ENCODE data around the gene C1orf167.

The C1orf167 gene

DNA sequence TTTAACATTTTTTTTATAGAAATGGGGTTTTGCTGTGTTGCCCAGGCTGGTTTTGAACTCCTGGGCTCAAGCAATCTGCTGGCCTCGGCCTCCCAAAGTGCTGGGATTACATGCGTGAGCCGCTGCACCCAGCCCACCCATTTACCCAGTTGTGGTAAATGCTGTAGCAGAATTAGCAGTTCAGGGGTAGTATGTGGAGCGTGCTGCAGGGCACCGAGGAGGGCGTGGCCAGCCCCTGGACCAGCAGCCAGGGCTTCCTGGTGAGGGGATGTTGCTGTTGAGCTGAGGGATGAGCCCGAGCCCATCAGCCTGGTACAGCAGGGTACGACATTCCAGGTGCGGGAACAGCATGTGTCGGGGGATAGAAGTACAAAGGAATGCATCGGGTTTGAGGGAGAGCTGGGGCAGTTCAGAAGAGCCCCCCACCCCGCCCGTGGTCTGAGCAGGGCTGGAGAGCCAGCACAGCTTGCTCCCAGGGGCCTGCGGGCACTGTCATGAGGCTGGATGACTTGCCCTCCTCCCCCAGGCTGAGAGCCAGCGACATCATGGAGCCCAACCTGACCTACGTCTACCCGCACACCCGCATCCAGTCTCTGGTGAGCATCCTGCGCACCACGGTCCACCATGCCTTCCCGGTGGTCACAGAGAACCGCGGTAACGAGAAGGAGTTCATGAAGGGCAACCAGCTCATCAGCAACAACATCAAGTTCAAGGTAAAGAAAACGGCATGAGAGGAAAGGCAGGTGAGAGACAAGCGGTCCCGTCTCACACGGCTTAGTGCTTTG lies 73.6 kb downstream of the C1orf167 start:
- no peak for DNase-seq (ENCODE audit: low read depth)

DNA sequence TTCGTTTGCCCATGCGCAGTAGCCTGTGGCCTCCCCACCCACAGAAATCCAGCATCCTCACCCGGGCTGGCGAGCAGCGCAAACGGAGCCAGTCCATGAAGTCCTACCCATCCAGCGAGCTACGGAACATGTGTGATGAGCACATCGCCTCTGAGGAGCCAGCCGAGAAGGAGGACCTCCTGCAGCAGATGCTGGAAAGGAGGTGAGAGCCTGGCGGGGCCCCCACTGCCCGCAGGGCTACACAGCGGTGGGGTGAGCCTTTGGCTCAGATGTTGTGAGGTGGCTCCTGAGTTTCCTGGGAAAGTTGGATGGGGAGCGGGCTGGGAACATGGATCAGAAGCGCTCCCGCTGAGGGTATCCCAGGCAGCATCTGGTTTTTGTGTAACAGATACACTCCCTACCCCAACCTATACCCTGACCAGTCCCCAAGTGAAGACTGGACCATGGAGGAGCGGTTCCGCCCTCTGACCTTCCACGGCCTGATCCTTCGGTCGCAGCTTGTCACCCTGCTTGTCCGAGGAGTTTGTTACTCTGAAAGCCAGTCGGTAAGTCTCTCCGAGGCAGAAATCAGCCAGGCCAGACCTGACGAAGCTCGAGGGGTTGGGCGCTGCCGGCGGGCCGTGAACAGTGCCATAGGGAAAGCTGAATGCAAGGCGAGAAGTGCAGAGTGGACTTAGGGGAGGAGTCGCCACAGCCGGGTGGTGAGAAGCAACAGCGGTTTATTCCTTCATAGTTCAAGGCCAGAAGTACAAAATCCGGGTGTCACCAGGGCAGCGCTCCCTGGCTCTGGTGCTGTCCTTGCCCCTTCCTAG lies 75.2 kb downstream of the C1orf167 start:
- no peak for DNase-seq (ENCODE audit: low read depth)

DNA sequence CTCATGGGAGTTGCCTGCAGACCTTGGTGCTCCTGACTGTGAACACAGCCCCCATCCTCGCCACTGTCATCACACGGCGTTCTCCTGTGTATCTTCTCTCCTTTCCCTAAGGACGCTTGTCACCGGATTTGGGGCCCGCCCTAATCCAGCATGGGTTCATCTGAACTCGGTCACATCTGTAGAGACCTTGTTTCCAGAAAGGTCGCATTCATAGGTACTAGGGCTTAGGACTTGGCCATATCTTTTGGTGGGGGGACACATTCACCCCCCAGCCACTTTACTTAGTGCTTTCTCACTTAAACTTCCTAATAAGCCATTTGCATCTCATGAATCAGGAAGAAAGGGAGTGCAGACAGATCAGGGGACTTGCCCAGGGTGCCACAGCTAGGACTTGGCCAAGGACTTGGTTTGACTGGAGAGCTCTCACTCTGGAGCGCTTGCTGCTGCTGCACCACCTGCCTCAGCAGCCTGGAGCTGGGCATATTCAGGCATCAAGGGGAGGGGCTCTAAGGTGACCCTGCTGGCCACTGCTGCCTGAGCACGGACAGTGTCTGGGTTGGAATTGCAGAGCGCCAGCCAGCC lies 75.9 kb downstream of the C1orf167 start:
- DNase-seq (ENCODE audit: low read depth): no peak

DNA sequence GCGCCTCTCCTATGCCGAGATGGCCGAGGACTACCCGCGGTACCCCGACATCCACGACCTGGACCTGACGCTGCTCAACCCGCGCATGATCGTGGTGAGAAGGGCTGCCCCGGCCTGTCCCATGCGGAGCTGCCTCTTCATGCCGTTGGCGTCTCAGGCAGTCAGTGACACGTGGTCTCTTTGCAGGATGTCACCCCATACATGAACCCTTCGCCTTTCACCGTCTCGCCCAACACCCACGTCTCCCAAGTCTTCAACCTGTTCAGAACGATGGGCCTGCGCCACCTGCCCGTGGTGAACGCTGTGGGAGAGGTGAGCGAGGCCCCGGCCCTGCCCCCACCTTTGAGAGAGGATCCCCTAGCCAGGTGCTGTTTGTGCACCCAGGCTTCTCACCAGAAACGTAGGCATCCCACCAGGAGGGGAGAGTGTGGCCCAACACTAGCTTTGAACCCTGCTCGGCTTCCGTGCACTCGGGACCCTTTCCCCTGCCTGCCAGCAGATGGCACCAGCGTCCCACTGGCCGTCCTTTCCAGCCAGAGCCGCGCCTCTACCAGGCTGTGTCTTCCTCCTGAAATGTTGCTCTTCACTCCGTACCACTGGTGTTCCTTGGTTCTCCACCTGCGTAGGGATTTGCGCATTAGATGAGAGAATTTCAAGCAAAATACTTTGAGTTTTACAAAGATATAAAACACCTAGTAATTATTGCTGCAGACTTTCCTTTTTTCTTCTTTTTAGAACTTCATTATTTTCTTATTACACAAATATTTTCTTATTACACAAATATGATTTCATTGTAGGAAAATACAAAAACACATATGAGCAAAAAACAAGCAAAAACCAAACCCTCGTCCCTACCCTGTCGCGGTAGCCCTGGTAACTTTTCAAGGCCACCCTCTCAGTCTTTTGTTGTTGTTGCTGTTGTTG lies 76.6 kb downstream of the C1orf167 start:
- no peak for DNase-seq (ENCODE audit: low read depth)

Measured in GM04503 (cell line).